ENCODE measurements around the gene PTDSS2. TPM values are rescaled to one million over a fixed set of nuclear protein-coding genes. Genes with fewer than 3 reads are reported as not detected.

The PTDSS2 gene
- total and polyA plus RNA-seq, 2 of the 4 experiments (the other 2 are of a cell fraction), result 23.5 to 26.6 TPM

GRCh38 chr11:454043-454442 is 4.0 kb downstream of the PTDSS2 start:
- dilution Hi-C loops (cut with HindIII; ENCODE audit: low sequenced_read_pairs, unreplicated experiment), result no loop called here
- CTCF ChIA-PET, result no interaction called here

More at GRCh38 chr11:454043-454442, 4.0 kb downstream of the PTDSS2 start:
- Histone ChIP-seq H4K20me1 (ENCODE audit: insufficient read depth, low read length) (peaks cover 33% of the 10 kb centered on the region), H3K27ac (ENCODE audit: insufficient read depth, low read length) (no peak overlapping the region), H3K79me1 (ENCODE audit: low read depth in 1 of 2, low read length in 2 of 2) (peaks cover 12 to 82% of the 10 kb centered on the region in 2 experiments; a peak in 3 of 4 replicates), H3K56ac (ENCODE audit: extremely low read depth, insufficient read depth, low read length) (no peak overlapping the region), H3K4me1 (ENCODE audit: control insufficient read depth, insufficient read depth, low read length) (peaks cover 6% of the 10 kb centered on the region), H3K9ac (ENCODE audit: low read depth, low read length) (no peak overlapping the region), H4K5ac (ENCODE audit: low read depth, low read length) (no peak overlapping the region), H2AK9ac (replicated peaks; ENCODE audit: low read depth, low read length, poor library complexity) (no peak overlapping the region), H3K14ac (replicated peaks; ENCODE audit: low read depth, low read length) (no peak overlapping the region), H3K27me3 (ENCODE audit: control insufficient read depth, insufficient read depth, low read length) (no peaks in the 10 kb centered on the region), H4K8ac (ENCODE audit: low read depth in 2 of 2, low read length in 2 of 2) (no peak overlapping the region), H3K23ac (ENCODE audit: low read depth, low read length) (no peak overlapping the region), H3K4ac (ENCODE audit: low read depth, low read length) (no peak overlapping the region), H4K91ac (ENCODE audit: insufficient read depth, low read depth, low read length) (no peak overlapping the region), H3K4me3 (ENCODE audit: insufficient read depth, low read depth, low read length) (no peak overlapping the region), H3K36me3 (ENCODE audit: control insufficient read depth, insufficient read depth, low read length) (peaks cover 23% of the 10 kb centered on the region), H2BK15ac (ENCODE audit: low read depth, low read length) (no peak overlapping the region), H2BK20ac (ENCODE audit: low read depth, low read length) (no peak overlapping the region), H3K4me2 (ENCODE audit: low read depth, low read length) (no peak overlapping the region), H2BK5ac (ENCODE audit: low read depth, low read length, poor library complexity, severe bottlenecking) (no peak overlapping the region), H3K9me1 (ENCODE audit: insufficient read depth, low read length) (0 out of 2 replicates have a peak, but pooled peaks cover 4% of the 10 kb centered on the region), H2AFZ (replicated peaks; ENCODE audit: low read length, poor library complexity) (no peak overlapping the region), H2AK5ac (ENCODE audit: low read depth, low read length) (no peak overlapping the region), H2BK120ac (ENCODE audit: low read depth, low read length) (no peak overlapping the region), H3K18ac (ENCODE audit: low read depth, low read length) (no peak overlapping the region), H3K9me3 (ENCODE audit: control insufficient read depth, insufficient read depth, low read length) (no peaks in the 10 kb centered on the region)
- intact Hi-C loops (cut with micrococcal nuclease) (no loop called here), in situ Hi-C loops (cut with MboI; ENCODE audit: low sequenced_read_pairs) (loop anchor here (10.0 kb wide), 1 partner anchor 149 kb away; the partner anchor contains the start of gene IFITM2)
- WGBS, 2 experiments (ENCODE audit: extremely low coverage in 2 of 2, insufficient read length in 1 of 2), result 96% methylated on average over 7 of the region's 9 CpGs; no CpG with 5 or more reads in 1 of the 2 experiments
- POLR2A ChIA-PET (ENCODE audit: unreplicated experiment), result interaction anchor here (0.6 kb wide), 1 partner anchor 63 kb away, joined by 10 read pairs; no protein-coding TSS in a partner anchor
- DNase-seq (no peak), ATAC-seq (ENCODE audit: low read depth) (no peak)
- BruUV-seq (replicated peaks), result no TSS peak
- TF ChIP-seq RAD21 (IDR thresholded peaks at IDR 0.05; ENCODE audit: low read length) (no peak), MAZ (IDR thresholded peaks at IDR 0.05; ENCODE audit: borderline replicate concordance, low read depth, low read length) (no peak), FOS (IDR thresholded peaks at IDR 0.05; ENCODE audit: low read depth, low read length) (no peak), CEBPB (IDR thresholded peaks at IDR 0.05; ENCODE audit: low read depth, low read length) (no peak), POLR2A (IDR thresholded peaks at IDR 0.05; ENCODE audit: low read depth, low read length) (no peak), NFE2L2 (IDR thresholded peaks at IDR 0.05; ENCODE audit: low read depth, low read length) (no peak)
